ENCODE measurements around the gene GP5.

The GP5 gene

GRCh38 chr3:194351952-194352536 is 47.0 kb downstream of the GP5 start:
- TF ChIP-seq EP300 (IDR thresholded peaks at IDR 0.05; ENCODE audit: borderline replicate concordance), result no peak
- no peak for TF ChIP-seq NFIC (IDR thresholded peaks at IDR 0.05)
- no peak for TF ChIP-seq TCF12 (IDR thresholded peaks at IDR 0.05; ENCODE audit: low read depth)
- no peak for TF ChIP-seq REST (IDR thresholded peaks at IDR 0.05; ENCODE audit: low read depth)
- TF ChIP-seq RAD21 (IDR thresholded peaks at IDR 0.05; ENCODE audit: low read depth), result no peak
- no peak for TF ChIP-seq MAX (IDR thresholded peaks at IDR 0.05)
- no peak for TF ChIP-seq TEAD4 (IDR thresholded peaks at IDR 0.05)

GRCh38 chr3:194351080-194351672 is 47.9 kb downstream of the GP5 start, which contains the start of gene CPN2:
Gene CPN2 (minus strand): TSS chr3:194351328. CDS start chr3:194342702, 8,626 bp downstream.
- TF ChIP-seq CEBPB (IDR thresholded peaks at IDR 0.05), result no peak
- no peak for TF ChIP-seq RAD21 (IDR thresholded peaks at IDR 0.05; ENCODE audit: low read depth)
- no peak for TF ChIP-seq EGR1 (IDR thresholded peaks at IDR 0.05)
- TF ChIP-seq EP300 (IDR thresholded peaks at IDR 0.05; ENCODE audit: borderline replicate concordance), result no peak
- no peak for TF ChIP-seq MAX (IDR thresholded peaks at IDR 0.05)
- no peak for TF ChIP-seq TEAD4 (IDR thresholded peaks at IDR 0.05)
- no peak for TF ChIP-seq CREB1 (IDR thresholded peaks at IDR 0.05; ENCODE audit: low read depth)
- no peak for TF ChIP-seq NFIC (IDR thresholded peaks at IDR 0.05)
- no peak for TF ChIP-seq TAF1 (IDR thresholded peaks at IDR 0.05; ENCODE audit: low read depth)
- no peak for TF ChIP-seq REST (IDR thresholded peaks at IDR 0.05; ENCODE audit: low read depth)
- no peak for TF ChIP-seq ZBTB7A (IDR thresholded peaks at IDR 0.05; ENCODE audit: low read depth)
- TF ChIP-seq USF1 (IDR thresholded peaks at IDR 0.05), result no peak

GRCh38 chr3:194350726-194351071 is 48.4 kb downstream of the GP5 start:
- TF ChIP-seq USF1 (IDR thresholded peaks at IDR 0.05), result no peak
- no peak for TF ChIP-seq FOXM1 (IDR thresholded peaks at IDR 0.05; ENCODE audit: borderline replicate concordance, low read depth)

GRCh38 chr3:194348354-194348753 is 50.7 kb downstream of the GP5 start:
- TF ChIP-seq YY1 (IDR thresholded peaks at IDR 0.05; ENCODE audit: low read depth) (no peak), RAD21 (IDR thresholded peaks at IDR 0.05; ENCODE audit: low read depth) (no peak), NFIC (IDR thresholded peaks at IDR 0.05) (no peak), TCF12 (IDR thresholded peaks at IDR 0.05; ENCODE audit: low read depth) (no peak), CREB1 (IDR thresholded peaks at IDR 0.05; ENCODE audit: low read depth) (no peak), REST (IDR thresholded peaks at IDR 0.05; ENCODE audit: low read depth) (no peak), MAX (IDR thresholded peaks at IDR 0.05) (no peak), EGR1 (IDR thresholded peaks at IDR 0.05) (no peak), USF1 (IDR thresholded peaks at IDR 0.05) (no peak), CEBPB (IDR thresholded peaks at IDR 0.05) (no peak), EP300 (IDR thresholded peaks at IDR 0.05; ENCODE audit: borderline replicate concordance) (no peak), TAF1 (IDR thresholded peaks at IDR 0.05; ENCODE audit: low read depth) (no peak), TEAD4 (IDR thresholded peaks at IDR 0.05) (no peak), FOXM1 (IDR thresholded peaks at IDR 0.05; ENCODE audit: borderline replicate concordance, low read depth) (no peak)
